DLD1 (cell line): ENCODE measurements around the gene MACROD1.
"Not testable (repeated sequence)": the region's sequence is repeated elsewhere in the genome, so short reads cannot be mapped to it uniquely, and the experiment has no call there.

Experiments used
- in situ Hi-C: cut with HindIII; loops from 2 replicates; pipeline ENCODE4 v1.10.0; 2017; ENCODE audit warnings: low sequenced_read_pairs

Gene MACROD1

DNA sequence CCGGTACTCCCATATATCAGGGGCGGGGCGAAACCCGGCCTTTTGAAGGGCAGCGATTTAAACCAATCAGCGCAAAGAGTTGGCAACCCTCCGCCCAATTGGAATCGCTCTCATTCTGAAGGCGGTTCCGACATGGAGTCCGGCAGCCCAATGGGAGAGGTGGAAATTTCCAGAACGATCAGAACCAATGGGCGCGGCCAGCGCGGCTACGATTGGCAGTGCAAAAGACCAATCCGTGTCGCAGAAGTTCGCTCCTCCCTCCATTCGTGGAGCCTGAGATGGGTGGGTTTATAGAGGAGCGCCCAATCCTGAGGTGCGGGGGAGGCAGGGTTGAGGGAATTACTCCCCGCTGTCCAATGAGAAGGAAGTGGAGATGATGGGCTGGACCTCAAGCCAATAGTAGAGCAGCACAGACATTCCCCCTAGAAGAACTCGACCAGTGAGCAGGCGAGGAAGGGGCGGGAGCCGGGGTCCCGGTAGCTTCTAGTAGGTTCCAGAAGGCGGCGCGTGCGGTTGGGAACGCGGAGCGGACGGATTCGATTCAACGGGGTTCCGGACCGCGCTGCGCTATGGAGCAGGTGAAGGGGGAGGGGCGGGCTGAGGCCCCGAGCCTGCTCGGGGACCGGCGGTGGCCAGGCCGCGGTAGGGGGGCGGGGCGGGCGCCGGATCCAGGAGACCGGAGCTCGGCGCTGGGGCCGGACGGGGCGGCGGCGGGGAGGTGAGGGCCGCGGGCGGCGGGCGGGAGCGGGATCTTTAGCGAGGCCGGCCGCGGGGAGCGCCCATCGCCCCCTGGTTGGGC is 20.0 kb upstream of the MACROD1 start, which contains the start of gene STIP1:
TSS of gene STIP1 (plus strand) at position 479 of the 799 bp plus-strand sequence. CDS start at position 570, 91 bp downstream.
- in situ Hi-C loops = no loop called here

DNA sequence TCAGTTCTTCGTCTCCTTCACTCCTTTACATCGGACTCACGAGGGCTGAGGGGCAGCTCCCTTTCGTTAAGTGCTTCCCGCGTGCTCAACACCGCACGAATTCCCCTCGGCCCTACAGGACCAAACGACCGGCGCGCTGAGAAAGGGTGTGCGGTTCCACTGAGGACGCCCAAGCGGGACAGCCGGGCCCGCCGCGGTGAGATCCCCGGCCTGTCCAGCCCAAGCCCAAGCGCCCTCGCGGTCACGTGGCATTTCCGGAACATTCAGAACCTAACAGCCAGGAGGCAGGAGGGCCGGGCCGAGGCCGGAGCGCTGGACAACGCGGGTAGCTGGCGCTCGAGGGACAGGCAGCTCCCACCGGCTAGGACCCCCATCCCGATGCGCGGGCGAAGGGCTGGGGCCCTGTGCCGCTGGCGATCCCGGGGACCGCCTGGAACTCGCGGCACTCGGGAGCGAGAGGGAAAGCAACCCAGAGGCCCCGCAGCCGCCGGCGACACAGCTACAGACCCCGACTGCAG is 19.3 kb upstream of the MACROD1 start:
- in situ Hi-C loops = no loop called here

DNA sequence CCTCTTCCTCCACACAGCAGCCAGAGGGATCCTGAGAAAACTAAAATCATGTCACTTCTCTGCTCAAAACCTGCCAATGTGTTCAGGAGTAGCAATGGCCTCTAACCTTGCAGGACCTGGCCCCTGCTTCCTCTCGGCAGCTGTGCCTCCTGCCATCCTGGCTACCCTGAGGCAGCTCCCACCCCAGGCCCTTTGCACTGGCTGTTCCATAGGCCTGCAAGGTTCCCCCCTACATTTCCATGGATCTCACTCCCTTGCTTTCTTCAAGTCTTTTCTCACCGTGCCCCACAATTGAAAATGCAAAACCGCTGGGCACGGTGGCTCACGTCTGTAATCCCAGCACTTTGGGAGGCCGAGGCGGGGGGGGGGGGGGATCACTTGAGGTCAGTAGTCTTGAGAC is 18.0 kb upstream of the MACROD1 start:
- in situ Hi-C loops = no loop called here

DNA sequence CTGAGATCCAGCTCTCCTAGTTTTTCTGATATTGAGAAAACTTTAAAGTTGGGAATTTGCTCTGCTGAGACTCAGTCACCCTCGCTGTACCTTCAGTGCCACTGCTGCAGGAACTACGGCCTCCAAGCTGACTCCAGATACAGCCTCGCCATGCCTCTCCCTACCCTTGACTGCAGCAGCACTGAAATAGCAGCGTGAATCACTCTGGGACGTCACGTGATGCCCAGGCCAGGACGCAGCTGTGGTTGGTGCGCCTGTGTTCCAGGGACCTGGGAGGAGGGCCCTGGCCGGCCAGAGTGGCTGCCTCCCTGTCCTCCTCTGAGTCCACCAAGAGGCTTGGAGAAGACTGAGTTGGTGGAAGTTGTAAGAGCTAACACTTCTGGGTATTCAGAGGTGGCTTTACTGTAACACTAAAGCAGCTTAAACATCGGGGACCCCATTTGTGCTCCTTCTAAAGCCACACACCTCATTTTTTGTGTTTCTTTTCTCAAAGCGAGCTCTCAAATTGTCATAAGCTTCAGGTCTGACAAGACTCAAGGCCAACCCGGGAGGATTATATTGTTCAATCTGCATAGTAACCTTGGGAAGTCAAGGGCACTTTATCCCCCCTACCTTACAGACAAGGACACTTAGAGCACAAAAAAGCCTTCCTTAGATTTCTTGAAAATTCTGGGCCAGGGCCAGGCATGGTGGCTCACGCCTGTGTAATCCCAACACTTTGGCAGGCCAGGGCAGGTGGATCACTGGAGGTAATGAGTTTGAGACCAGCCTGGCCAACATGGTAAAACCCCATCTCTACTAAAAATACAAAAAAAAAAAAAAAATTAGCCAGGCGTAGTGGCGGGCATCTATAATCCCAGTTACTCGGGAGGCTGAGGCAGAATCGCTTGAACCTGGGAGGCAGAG is 15.8 kb upstream of the MACROD1 start:
- in situ Hi-C loops = no loop called here

DNA sequence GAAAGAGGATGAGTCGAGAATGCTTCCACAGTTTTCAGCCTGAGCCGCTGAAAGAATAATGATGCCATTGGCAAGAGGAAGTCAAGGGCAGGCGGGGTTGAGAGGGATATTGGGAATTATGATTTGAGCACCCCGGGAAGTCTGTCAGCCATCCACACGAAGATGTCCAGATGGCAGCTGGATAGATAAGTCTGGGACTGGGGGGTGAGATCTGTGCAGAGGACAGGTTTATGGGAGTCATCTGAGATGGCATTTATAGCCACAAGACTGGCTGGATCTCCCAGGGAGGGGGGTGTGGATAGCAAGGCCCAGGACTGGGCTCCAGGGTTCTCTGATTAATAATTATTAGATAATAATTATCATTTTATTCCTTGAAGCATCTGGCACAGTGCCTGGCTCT is 15.0 kb upstream of the MACROD1 start:
- in situ Hi-C loops = no loop called here

DNA sequence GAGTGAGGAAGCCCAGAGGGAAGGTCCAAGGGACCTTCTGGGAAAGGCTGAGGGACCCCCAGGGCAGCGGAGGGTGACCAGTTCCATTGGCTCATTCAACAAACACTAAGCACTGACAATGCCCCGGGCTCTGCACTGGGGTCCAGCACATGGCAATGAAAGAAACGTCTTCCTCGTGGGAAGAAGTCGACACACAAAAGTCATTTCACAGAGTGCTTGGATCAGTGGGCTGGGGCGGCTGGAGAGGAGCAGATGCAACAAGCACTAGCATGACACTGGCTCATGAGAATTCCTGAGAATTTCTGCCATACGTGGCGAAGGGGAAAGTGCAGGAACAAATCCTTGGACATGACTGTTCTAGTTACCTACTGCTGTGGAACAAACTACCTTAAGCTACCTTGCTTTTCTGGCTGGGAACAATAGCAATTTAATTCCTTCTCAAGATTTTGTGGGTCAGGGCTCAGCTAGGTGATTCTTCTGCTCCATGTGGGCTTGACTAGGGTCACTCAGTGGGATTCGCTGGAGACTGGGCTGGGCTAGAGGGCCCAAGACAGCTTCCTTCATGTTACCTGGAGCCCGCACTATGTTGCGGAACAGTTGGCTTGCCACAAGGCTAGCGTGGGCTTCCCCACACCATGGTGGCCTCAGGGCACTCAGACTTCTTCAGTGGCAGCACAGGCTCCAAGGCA is 13.2 kb upstream of the MACROD1 start:
- in situ Hi-C loops = no loop called here

DNA sequence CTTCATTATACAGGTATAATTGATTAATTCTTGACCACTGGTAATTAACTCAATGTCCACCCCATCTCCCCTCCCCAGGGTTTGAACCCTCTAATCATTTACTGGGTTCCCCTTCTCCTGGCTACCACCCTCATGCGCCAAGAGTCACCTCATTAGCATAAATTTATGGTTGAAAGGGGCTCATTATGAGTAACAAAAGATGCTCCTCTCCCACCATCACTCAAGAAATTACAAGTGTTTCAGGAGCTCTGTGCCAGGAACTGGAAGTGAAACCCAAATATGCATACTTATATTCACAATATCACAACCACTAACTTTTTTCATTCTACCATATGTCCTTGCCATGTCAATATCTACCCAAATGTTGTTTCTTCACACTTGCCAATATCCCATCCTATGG is 12.3 kb upstream of the MACROD1 start:
- in situ Hi-C loops = no loop called here

DNA sequence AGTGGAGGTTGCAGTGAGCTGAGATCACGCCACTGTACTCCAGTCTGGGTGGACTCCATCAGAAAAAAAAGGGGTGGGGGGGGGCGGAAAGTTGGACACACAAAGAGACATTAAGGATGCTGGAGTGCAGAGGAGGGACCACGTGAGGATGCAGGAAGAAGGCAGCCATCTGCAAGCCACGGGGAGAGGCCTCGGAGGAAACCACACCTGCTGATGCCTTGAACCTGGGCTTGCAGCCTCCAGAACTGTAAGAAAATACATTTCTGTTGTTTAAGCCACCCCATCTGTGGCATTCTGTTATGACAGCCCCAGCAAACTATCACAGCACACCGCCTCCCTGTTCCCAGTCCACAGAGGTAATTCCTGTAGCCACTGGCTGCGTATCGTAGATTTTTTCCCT is 10.8 kb upstream of the MACROD1 start:
- in situ Hi-C loops = no loop called here

DNA sequence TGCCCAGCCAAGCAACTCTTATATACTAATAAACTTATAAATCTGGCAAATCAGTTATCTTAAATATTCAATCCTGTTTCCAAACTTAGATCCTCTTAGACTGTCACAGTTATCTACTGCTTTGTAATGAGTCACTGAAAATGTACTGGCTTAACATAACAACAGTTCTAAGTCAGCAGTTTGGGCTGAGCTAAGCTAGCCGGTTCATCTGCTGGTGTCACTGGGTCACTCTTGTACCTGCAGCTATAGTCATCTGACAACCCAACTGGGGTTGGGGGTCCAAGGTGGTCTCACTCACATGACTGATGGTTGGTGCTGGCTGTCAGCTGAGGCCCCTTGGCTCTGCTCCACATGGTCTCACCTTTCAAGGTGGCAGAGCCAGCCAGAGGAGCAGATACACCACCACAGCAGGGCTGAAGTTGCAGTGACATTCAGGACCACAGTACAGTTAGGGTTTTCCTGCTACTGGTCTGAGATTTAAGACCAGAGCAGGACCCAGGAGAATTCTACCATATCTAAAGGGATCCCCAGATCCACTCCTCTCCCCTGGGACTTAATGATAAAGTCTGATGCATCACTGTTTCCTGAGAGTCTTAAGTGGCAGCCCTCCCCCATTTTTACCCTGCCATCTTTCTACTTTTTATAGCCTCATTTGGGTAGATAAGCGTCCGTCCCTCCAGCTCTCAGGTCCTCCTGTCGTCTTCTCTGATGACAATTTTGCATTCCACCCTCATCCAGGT is 7.9 kb upstream of the MACROD1 start:
- in situ Hi-C loops = no loop called here

DNA sequence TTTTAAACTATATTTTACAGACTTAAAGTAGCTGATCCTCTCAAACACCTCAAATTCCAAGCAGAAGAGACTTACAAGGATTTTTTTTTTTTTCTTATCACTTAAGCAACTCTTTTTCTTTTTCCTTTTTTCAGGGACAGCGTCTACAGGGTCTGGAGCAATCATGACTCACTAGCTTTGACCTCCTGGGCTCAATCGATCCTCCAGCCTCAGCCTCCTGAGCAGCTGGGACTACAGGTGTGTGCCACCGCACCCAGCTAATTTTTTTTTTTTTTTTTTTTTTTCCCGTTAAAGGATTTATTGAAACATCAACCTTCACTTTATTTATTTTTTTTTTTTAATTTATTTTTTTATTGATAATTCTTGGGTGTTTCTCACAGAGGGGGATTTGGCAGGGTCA is 4.5 kb upstream of the MACROD1 start:
- in situ Hi-C loops = no loop called here

DNA sequence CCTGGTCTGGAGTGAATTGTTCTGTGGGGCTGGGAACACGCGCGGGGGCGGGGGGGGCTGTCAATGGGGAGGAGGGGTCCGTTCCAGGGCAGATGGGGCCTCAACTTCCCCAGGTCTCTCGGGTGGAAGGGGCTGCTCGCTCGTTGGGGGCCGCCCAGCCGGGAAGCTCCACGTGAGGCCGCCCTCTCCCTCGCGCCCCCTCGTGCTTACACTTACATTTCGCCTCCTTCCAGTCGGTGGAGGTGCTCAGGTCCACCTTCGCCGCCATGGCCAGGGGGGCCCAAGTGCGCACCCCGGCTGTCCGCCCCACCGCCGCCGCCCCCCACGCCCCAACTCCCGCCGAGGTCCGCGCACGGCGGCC is 452 bp downstream of the MACROD1 start:
- in situ Hi-C loops = no loop called here

DNA sequence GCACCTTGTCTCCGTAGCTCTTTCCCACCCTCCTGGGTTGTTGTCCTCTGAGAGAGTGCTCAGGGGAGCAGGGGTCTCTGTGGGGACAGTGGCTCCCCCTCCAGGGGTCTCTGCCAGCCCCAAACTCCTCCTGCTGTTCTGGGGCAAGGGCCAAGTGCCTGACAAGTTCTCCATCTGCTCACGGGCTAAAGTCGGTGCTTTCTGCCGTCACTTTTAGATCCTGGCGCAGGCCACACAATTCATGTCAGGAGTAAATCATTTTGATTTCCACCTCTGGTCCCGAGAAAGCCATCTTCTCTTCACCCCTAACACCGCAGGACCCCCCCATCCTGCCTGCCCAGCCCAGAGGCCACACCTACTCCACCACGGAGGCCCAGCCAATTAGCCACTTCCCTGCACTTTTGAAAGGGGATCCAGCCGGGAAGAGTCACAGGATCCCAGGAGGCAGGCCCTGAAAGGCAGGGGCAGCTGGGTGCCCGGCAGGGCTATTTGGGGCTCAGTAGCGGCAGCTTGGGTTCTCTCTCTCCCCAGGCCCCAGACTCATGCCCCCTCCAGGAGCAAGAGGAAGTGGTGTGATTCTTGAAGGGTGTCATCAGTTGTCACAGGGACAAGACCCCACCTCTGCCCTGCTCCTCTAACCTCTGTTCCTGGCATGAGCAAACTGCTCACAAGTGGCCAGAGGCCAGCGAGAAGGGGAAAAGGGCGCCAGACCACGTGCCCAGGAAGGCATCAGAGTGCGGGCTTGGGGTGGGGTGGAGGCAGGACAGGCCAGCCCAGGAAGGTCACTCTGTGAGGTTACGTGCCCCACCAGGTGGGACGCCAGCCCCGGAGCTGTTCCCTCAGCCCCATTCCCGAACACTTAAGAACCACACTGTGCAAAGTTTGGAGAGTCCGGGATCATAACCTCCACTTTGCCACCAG is 1.3 kb downstream of the MACROD1 start:
- in situ Hi-C loops = no loop called here

DNA sequence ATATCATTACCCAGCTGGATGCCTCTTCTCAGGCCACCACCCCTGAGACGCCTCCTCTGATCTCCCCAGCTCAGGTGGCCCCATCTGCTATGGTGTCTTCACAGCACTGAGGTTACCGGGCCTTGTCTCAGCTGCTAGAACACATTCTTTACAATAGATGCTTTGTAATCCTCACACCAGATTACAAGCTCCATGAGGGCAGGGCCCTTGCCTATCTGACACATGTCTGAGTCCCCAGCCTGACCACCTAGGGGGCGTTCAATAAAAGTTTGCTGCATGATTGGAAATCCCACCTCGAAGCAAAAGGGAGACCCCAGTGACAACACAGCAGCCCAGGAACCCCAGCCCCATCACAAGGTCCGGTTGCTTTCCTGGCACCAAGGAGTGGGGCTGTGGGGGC is 2.0 kb downstream of the MACROD1 start:
- in situ Hi-C loops = no loop called here

DNA sequence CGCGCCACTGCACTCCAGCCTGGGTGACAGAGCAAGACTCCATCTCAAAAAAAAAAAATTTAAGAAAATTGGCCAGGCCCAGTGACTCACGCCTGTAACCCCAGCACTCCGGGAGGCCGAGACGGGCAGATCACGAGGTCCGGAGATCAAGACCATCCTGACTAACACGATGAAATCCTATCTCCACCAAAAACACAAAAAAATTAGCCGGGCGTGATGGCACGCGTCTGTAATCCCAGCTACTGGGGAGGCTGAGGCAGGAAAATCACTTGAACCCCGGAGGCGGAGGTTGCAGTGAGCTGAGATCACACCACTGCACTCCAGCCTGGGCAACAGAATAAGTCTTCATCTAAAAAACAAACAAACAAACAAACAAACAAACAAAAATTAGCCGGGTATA is 3.1 kb downstream of the MACROD1 start:
- in situ Hi-C loops = not testable (repeated sequence)

DNA sequence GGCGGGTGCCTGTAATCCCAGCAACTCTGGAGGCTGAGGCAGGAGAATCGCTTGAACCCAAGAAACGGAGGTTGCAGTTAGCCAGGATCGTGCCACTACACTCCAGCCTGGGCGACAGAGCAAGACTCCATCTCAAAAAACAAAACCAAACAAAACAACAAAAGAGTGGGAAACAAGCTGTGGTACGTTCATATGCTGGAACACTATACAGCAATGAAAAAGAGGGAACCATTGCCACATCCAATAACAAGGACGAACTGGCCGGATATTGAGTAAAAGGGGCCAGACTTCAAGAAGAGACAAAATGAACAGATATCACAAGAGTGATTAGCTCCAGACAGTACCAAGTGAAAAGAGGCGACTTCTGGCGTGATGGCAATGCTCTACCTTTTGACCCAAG is 4.9 kb downstream of the MACROD1 start:
- in situ Hi-C loops = no loop called here

DNA sequence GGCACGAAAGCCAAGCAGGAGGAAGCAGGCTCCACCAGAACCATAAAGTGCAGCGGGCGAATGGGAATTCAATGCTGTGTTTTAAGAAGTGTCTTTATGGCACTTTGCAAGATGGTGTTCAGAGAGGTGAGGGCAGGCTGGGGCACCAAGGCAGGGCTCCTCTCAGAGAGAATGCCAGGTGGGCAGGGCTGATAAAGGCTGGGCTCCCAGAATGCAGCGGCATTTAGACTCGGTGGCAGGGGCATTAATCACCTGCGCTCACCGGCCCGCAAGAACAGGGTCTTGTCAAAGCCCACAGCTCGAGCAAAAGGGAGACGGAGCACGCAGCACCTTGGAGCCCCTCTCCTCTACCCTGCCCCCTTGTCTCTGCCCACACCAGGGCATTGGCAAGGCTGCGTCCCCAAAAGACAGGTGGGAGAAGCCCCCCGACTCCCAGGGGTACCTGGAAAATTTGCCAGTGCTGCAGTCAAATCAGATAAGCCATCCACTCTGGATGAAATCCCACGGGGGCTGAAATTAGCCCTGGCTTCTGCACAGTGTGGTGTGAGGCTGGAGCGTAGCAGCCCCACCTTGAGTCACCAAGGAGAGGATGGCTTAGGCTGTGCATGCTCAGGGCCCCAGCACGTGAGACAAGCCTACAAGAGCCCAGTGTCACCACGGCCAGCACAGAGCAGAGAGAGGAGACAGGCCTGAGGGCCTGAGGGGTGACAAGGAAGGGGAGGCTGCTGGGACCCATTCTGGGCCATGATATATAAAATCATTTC is 8.1 kb downstream of the MACROD1 start:
- in situ Hi-C loops = no loop called here

DNA sequence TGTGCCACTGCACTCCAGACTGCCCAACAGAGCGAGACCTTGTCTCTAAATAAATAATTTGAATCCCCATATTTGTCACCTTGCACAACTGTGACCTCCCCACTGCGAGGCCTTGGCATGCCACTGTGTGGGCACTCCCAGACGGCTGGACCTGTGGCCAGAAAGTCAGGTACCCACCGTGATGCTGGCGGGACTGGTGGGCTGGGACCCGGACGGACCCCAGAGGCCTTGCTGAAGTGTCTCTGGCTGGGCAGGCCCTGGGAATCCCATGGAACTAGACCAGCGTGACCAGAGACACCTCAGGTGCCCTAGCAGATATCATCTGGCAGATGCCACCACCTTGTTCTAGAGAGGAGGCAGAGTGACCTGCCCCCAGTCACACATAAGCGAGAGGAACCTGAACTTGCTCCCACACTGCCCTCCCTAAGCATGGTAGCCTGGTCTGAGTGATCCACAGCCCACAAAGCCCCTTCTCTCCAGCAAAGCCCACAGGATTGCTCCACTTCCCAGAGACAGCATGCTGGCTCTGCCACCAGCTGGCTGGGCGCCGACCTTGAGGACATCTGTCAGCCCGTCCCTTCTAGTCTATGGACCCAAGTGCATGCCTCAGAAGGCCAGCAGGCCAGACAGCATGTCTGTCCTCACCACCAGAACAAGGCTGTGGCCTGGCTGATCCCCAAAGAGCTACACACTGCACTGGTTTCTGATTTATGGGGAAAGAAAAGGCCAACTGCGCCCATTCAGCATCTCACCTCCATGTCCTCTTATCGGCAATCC is 9.5 kb downstream of the MACROD1 start:
- in situ Hi-C loops = no loop called here

DNA sequence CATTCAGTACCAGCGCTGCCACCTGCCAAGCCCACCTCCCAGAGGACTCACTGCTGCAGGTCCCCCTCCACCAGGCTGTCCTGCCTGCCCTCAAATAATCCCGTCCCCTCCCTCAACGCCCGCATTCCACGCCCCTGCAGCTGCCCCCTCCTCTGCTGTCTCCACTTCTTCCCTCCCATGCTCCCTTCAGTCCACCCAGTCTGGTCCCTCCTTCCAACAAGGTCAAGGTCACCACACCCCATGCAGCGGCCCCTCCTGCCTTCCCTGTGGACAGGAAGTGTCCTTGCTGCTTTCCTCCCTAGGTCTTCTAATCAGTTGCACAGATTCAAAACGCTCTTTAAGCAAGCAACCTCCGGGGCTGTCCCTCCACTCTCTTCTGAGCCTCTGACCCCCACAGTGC is 12.1 kb downstream of the MACROD1 start:
- in situ Hi-C loops = no loop called here
